HG03571 (cell line): ENCODE results near the gene RRAS.
A peak's percentile ranks its signal among the peaks of the same experiment; 100 is the strongest.

ENCODE experiments used
- ATAC-seq: cut with Tn5 transposase; IDR thresholded peaks from one replicate; pipeline ENCODE4 v1.9.1; 2021; ENCODE audit not compliant: unreplicated experiment

RRAS gene

GRCh38 chr19:49677231-49677900, 37.4 kb upstream of the RRAS start, which contains the start of gene PRMT1:
Gene PRMT1 (plus strand): TSS chr19:49677271. CDS start chr19:49677281, 10 bp downstream.
- ATAC-seq, result no peak

- peak; percentile 64 for ATAC-seq
Observed at GRCh38 chr19:49676784-49677230, 36.9 kb upstream of the RRAS start.

- ATAC-seq, result peak; percentile 19
Observed at GRCh38 chr19:49676136-49676783, 36.3 kb upstream of the RRAS start.

- no peak for ATAC-seq
Observed at GRCh38 chr19:49672131-49672919, 32.4 kb upstream of the RRAS start.

- ATAC-seq, result no peak
Observed at GRCh38 chr19:49669516-49669915, 29.6 kb upstream of the RRAS start.

- no peak for ATAC-seq
Observed at GRCh38 chr19:49667473-49667872, 27.5 kb upstream of the RRAS start.

GRCh38 chr19:49666120-49666444, 26.1 kb upstream of the RRAS start:
- ATAC-seq, result no peak

- ATAC-seq, result peak; percentile 72
Observed at GRCh38 chr19:49665351-49666119, 25.6 kb upstream of the RRAS start, which contains the start of the genes BCL2L12 and IRF3. Gene BCL2L12 (plus strand): TSS chr19:49665933. CDS start chr19:49666693, 760 bp downstream. Gene IRF3 (minus strand): TSS chr19:49665857. CDS start chr19:49664838, 1,019 bp downstream.

GRCh38 chr19:49665036-49665350, 25.1 kb upstream of the RRAS start:
- no peak for ATAC-seq

GRCh38 chr19:49664171-49665035, 24.5 kb upstream of the RRAS start:
- no peak for ATAC-seq

GRCh38 chr19:49663224-49663623, 23.3 kb upstream of the RRAS start:
- no peak for ATAC-seq

GRCh38 chr19:49662011-49662410, 22.1 kb upstream of the RRAS start:
- ATAC-seq, result no peak

- no peak for ATAC-seq
Observed at GRCh38 chr19:49660338-49660961, 20.5 kb upstream of the RRAS start.

- ATAC-seq, result no peak
Observed at GRCh38 chr19:49658566-49659442, 18.9 kb upstream of the RRAS start.

GRCh38 chr19:49658139-49658517, 18.2 kb upstream of the RRAS start:
- ATAC-seq, result no peak

GRCh38 chr19:49657493-49658138, 17.7 kb upstream of the RRAS start:
- no peak for ATAC-seq

GRCh38 chr19:49656456-49657109, 16.6 kb upstream of the RRAS start:
- no peak for ATAC-seq
